Neural cell (in vitro differentiated cells): Measurements from ENCODE around the gene ITIH4. TPM values are rescaled to one million over a fixed set of nuclear protein-coding genes. Genes with fewer than 3 reads are reported as not detected.

Source experiments
- H2AFZ ChIP-seq: fragments of 200-600, 300-800 bp; sonication (generic), shearing (Covaris generic); 2 replicates; pipeline ENCODE4 v1.6.0; 2014; ENCODE audit warnings: low read depth, mild to moderate bottlenecking, antibody characterized with exemption, low read length, moderate library complexity
- H3F3A ChIP-seq: fragments of 200-600 bp; shearing (Covaris generic); 2 replicates; pipeline ENCODE4 v1.6.1; 2016; ENCODE audit warnings: mild to moderate bottlenecking, moderate library complexity, mixed read lengths, antibody characterized with exemption, low read length; ENCODE audit not compliant: insufficient read depth, poor library complexity, severe bottlenecking
- H3K27ac ChIP-seq: fragments of 200-600, 300-800 bp; sonication (generic), shearing (Covaris generic); 2 replicates; pipeline ENCODE4 v1.5.1; 2014; ENCODE audit warnings: mild to moderate bottlenecking, low read length, moderate library complexity
- H3K27me3 ChIP-seq: fragments of 300-800, 200-600 bp; sonication (generic), shearing (Covaris generic); 2 replicates; pipeline ENCODE4 v1.6.0; 2014; ENCODE audit warnings: mild to moderate bottlenecking, low read depth, low read length, moderate library complexity; ENCODE audit not compliant: insufficient read depth
- H3K36me3 ChIP-seq: fragments of 300-800, 200-600 bp; sonication (generic), shearing (Covaris generic); 2 replicates; pipeline ENCODE4 v1.5.1; 2014; ENCODE audit warnings: mild to moderate bottlenecking, antibody characterized with exemption, low read length, moderate library complexity; ENCODE audit not compliant: insufficient read depth
- H3K4me2 ChIP-seq: fragments of 300-800, 200-600 bp; sonication (generic), shearing (Covaris generic); 2 replicates; pipeline ENCODE4 v1.6.0; 2014; ENCODE audit warnings: mild to moderate bottlenecking, low read length
- H3K4me3 ChIP-seq: fragments of 300-800, 200-600 bp; sonication (generic), shearing (Covaris generic); 2 replicates; pipeline ENCODE4 v1.5.1; 2014; ENCODE audit warnings: mild to moderate bottlenecking, low read length, moderate library complexity
- H3K79me2 ChIP-seq: fragments of 200-600 bp; shearing (Covaris generic); replicated peaks from 2 replicates; pipeline ENCODE4 v1.6.0; 2014; ENCODE audit warnings: mild to moderate bottlenecking, low read length, moderate library complexity; ENCODE audit not compliant: insufficient read depth
- H3K9ac ChIP-seq: fragments of 300-800, 200-600 bp; sonication (generic), shearing (Covaris generic); 2 replicates; pipeline ENCODE4 v1.6.1; 2016; ENCODE audit warnings: mild to moderate bottlenecking, low read length, mixed read lengths
- H3K9me2 ChIP-seq: fragments of 200-600 bp; shearing (Covaris generic); 2 replicates; pipeline ENCODE4 v1.6.1; 2016; ENCODE audit warnings: mild to moderate bottlenecking, low read length, mixed read lengths; ENCODE audit not compliant: insufficient read depth
- H3K9me3 ChIP-seq: fragments of 200-600, 300-800 bp; sonication (generic), shearing (Covaris generic); 2 replicates; pipeline ENCODE4 v1.6.1; 2016; ENCODE audit warnings: mild to moderate bottlenecking, mixed run types, low read length, moderate library complexity, mixed read lengths
- H4K20me1 ChIP-seq: fragments of 200-600 bp; shearing (Covaris generic); 2 replicates; pipeline ENCODE4 v1.6.1; 2016; ENCODE audit warnings: mild to moderate bottlenecking, mixed run types; ENCODE audit not compliant: insufficient read depth
- CTCF ChIP-seq: fragments of 450-650 bp; IDR thresholded peaks from 2 replicates; pipeline ENCODE4 v1.5.1; 2014; ENCODE audit warnings: antibody characterized with exemption, mild to moderate bottlenecking, moderate library complexity; ENCODE audit not compliant: poor library complexity, severe bottlenecking
- EP300 ChIP-seq: fragments of 450-650 bp; conservative IDR thresholded peaks from 2 replicates; pipeline ENCODE4 v1.6.1; 2014; ENCODE audit warnings: antibody characterized with exemption, mild to moderate bottlenecking, moderate library complexity; ENCODE audit not compliant: poor library complexity, severe bottlenecking
- EZH2 ChIP-seq: fragments of 200-600, 300-800 bp; shearing (Covaris generic), sonication (generic); IDR thresholded peaks from 2 replicates; pipeline ENCODE4 v1.6.1; 2014; ENCODE audit warnings: antibody characterized with exemption, low read length, borderline replicate concordance, mild to moderate bottlenecking; ENCODE audit not compliant: insufficient read depth, poor library complexity, severe bottlenecking
- MXI1 ChIP-seq: fragments of 450-650 bp; conservative IDR thresholded peaks from 2 replicates; pipeline ENCODE4 v1.6.1; 2014; ENCODE audit warnings: antibody characterized with exemption, mild to moderate bottlenecking; ENCODE audit not compliant: poor library complexity, severe bottlenecking
- POLR2AphosphoS5 ChIP-seq: IDR thresholded peaks from 2 replicates; pipeline ENCODE4 v1.6.1; 2012
- RAD21 ChIP-seq: fragments of 450-650 bp; conservative IDR thresholded peaks from 2 replicates; pipeline ENCODE4 v1.6.1; 2014; ENCODE audit warnings: antibody characterized with exemption, mild to moderate bottlenecking, moderate library complexity
- SMC3 ChIP-seq: fragments of 450-650 bp; conservative IDR thresholded peaks from 2 replicates; pipeline ENCODE4 v1.6.1; 2014; ENCODE audit warnings: antibody characterized with exemption, mild to moderate bottlenecking, moderate library complexity; ENCODE audit not compliant: poor library complexity
- TAF1 ChIP-seq: IDR thresholded peaks from 2 replicates; pipeline ENCODE4 v1.6.1; 2012; ENCODE audit warnings: low read depth
- polyA plus RNA-seq: library from polyadenylated mRNA; depleted of rRNA; stranded (reverse); fragments of >200 nt; gene quantifications from 2 replicates; pipeline ENCODE4 v1.2.3, GENCODE V29; 2014
- TF ChIP-seq, protein P1 (sequence below): IDR thresholded peaks from 2 replicates; pipeline ENCODE4 v1.6.1; 2012; ENCODE audit warnings: borderline replicate concordance

ITIH4 gene
- polyA plus RNA-seq, 1 donor from 2014 or later = 16.3 TPM

GRCh38 chr3:52779837-52780585, 50.5 kb downstream of the ITIH4 start:
- Histone ChIP-seq H3K9ac (no peak overlapping the region), H3K4me3 (no peak overlapping the region), H4K20me1 (no peaks in the 10 kb centered on the region), H2AFZ (no peak overlapping the region), H3K79me2 (no peaks in the 10 kb centered on the region), H3K36me3 (no peaks in the 10 kb centered on the region), H3K27me3 (no peaks in the 10 kb centered on the region), H3K9me3 (no peaks in the 10 kb centered on the region), H3K4me2 (no peak overlapping the region), H3K27ac (no peak overlapping the region), H3F3A (no peaks in the 10 kb centered on the region), H3K9me2 (no peaks in the 10 kb centered on the region)
- TF ChIP-seq EZH2 = no peak
- no peak for TF ChIP-seq POLR2AphosphoS5

- H3K27ac ChIP-seq = no peak overlapping the region
- no peak overlapping the region for H2AFZ ChIP-seq
- H3K36me3 ChIP-seq = no peaks in the 10 kb centered on the region
- H4K20me1 ChIP-seq = no peaks in the 10 kb centered on the region
- no peaks in the 10 kb centered on the region for H3K9me3 ChIP-seq
- H3K4me2 ChIP-seq = no peak overlapping the region
- TF ChIP-seq CTCF = no peak
- no peak for TF ChIP-seq MXI1
- TF ChIP-seq, protein P1, sequence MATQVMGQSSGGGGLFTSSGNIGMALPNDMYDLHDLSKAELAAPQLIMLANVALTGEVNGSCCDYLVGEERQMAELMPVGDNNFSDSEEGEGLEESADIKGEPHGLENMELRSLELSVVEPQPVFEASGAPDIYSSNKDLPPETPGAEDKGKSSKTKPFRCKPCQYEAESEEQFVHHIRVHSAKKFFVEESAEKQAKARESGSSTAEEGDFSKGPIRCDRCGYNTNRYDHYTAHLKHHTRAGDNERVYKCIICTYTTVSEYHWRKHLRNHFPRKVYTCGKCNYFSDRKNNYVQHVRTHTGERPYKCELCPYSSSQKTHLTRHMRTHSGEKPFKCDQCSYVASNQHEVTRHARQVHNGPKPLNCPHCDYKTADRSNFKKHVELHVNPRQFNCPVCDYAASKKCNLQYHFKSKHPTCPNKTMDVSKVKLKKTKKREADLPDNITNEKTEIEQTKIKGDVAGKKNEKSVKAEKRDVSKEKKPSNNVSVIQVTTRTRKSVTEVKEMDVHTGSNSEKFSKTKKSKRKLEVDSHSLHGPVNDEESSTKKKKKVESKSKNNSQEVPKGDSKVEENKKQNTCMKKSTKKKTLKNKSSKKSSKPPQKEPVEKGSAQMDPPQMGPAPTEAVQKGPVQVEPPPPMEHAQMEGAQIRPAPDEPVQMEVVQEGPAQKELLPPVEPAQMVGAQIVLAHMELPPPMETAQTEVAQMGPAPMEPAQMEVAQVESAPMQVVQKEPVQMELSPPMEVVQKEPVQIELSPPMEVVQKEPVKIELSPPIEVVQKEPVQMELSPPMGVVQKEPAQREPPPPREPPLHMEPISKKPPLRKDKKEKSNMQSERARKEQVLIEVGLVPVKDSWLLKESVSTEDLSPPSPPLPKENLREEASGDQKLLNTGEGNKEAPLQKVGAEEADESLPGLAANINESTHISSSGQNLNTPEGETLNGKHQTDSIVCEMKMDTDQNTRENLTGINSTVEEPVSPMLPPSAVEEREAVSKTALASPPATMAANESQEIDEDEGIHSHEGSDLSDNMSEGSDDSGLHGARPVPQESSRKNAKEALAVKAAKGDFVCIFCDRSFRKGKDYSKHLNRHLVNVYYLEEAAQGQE = no peak
- TF ChIP-seq TAF1 = no peak
- TF ChIP-seq SMC3 = no peak
- no peak for TF ChIP-seq EZH2
- TF ChIP-seq EP300 = no peak
- TF ChIP-seq RAD21 = no peak
- TF ChIP-seq POLR2AphosphoS5 = no peak
- H3F3A ChIP-seq = no peaks in the 10 kb centered on the region
- H3K27me3 ChIP-seq = no peaks in the 10 kb centered on the region
- no peaks in the 10 kb centered on the region for H3K9me2 ChIP-seq
- no peak overlapping the region for H3K9ac ChIP-seq
- H3K79me2 ChIP-seq = no peaks in the 10 kb centered on the region
- H3K4me3 ChIP-seq = no peak overlapping the region
Measured at GRCh38 chr3:52779011-52779836, 51.2 kb downstream of the ITIH4 start.
